AG09309 (cell line): ENCODE measurements around the gene TRIP4.

Experiments
- DNase-seq: peaks from one replicate; pipeline ENCODE4 v3.0.0-alpha.2; 2010; ENCODE audit warnings: low read depth
- H3K4me3 ChIP-seq: 2 replicates; pipeline ENCODE4 v1.5.1; 2011; ENCODE audit warnings: mild to moderate bottlenecking, low read depth, low read length, moderate library complexity; ENCODE audit not compliant: control insufficient read depth
- CTCF ChIP-seq: IDR thresholded peaks from 2 replicates; pipeline ENCODE4 v1.5.1; 2011; ENCODE audit warnings: mild to moderate bottlenecking, low read depth, low read length, inconsistent platforms; ENCODE audit not compliant: insufficient read depth, control insufficient read depth; ENCODE audit errors: missing control alignments

TRIP4 gene

DNA sequence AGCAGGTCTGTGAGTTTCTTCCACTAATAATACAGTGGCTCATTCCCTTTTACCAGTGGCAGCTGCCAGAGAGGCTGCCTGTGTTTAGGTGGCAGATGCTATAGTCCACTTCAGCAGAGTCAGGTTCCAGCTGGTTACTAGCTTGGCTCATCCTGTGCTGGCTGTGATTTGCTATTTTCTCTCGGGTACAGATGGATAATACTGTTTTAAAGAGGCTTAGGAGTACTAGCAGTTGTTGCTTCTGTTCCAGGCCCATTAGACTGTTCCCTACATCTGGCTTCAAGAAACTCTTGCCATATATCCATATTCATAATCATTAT lies 113.7 kb downstream of the TRIP4 start:
- DNase-seq, result no peak
- H3K4me3 ChIP-seq, result no peak overlapping the region
- TF ChIP-seq CTCF, result no peak

GRCh38 chr15:64502151-64502550 lies 114.5 kb downstream of the TRIP4 start:
- TF ChIP-seq CTCF, result no peak
- DNase-seq, result no peak
- no peak overlapping the region for H3K4me3 ChIP-seq

DNA sequence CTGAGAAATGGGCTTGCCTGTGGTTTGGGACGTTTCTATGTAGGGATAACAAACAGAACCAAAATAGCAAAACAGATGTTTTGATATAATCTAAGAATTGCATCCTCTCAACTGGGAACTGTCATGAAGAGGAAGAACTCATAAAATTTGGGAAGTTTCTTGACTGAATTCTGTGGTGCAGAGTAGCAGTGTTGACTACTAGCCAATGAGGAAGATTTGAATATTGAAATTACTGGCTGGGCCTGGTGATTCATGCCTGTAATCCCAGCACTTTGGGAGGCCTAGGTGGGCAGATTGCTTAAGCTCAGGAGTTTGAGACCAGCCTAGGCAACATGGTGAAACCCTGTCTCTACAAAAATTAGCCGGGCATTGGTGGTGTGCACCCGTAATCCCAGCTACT lies 114.9 kb downstream of the TRIP4 start:
- H3K4me3 ChIP-seq, result no peak overlapping the region
- DNase-seq, result no peak
- no peak for TF ChIP-seq CTCF

DNA sequence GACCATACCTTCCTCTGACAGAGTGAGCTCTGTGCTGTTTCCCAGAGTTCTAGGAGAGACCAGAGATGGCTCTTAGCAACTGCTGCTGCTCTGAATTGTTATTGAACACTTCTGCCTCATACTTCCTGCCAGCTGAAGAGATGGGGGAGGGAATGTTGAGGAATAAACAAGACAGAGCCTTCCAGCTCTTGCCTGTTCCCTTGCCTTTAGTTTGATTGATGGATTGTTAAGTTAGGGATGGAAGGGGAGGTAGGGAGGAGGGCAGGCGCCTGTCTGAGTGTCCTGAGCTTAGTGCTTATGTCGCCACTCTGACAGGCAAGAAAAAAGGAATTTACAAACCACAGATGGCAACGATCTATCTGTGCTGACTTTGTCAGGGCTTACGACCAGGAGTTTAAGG lies 115.6 kb downstream of the TRIP4 start:
- no peak for DNase-seq
- TF ChIP-seq CTCF, result no peak
- H3K4me3 ChIP-seq, result no peak overlapping the region

DNA sequence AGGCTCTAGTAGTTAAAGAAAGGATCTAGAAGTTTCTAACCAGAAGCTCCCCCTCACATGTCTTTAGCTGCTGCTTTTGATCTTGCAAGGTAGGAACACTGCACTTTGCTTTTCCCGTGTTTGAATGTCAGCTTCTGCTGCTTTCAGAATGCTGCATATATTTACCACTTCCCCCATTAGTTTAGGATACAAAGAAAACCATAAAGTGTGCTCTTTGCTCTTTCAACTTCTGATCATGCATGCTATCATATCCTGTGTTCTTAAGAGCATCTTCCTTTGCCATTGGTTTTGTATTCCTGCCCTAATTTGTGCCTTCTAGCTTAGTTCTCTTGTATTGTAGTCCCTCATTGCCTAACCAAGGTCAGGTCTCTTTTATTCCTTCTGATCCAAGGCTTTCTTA lies 116.0 kb downstream of the TRIP4 start:
- no peak overlapping the region for H3K4me3 ChIP-seq
- no peak for TF ChIP-seq CTCF
- DNase-seq, result no peak
